Adrenal gland (tissue), 12 donors: ENCODE measurements around the gene POMGNT1. TPM values are rescaled to one million over a fixed set of nuclear protein-coding genes. Genes with fewer than 3 reads are reported as not detected.

ENCODE experiments used
- DNase-seq, 7 donors: peaks; one replicate each; pipeline ENCODE4 v3.0.0-alpha.2; 2019 to 2020
- H3K27ac ChIP-seq, 5 donors: fragments of 200-600 bp; sonication (generic) in 4 of 5; 1 replicate in 3 of 5; 2 replicates in 2 of 5; pipeline versions ENCODE4 v1.5.1 to v1.8.0; 2016 to 2020; ENCODE audit warnings: mild to moderate bottlenecking in 1 of 5
- H3K27me3 ChIP-seq: fragments of 200-600 bp; 2 replicates; pipeline ENCODE4 v1.8.0; 2021
- H3K36me3 ChIP-seq, 2 donors: fragments of 200-600 bp; replicated peaks in 1 of 2; 1 replicate in 1 of 2; 2 replicates in 1 of 2; pipeline versions ENCODE4 v1.5.1 to v1.8.0; 2018 to 2022
- H3K4me1 ChIP-seq, 2 donors: fragments of 200-600 bp; replicated peaks in 1 of 2; 1 replicate in 1 of 2; 2 replicates in 1 of 2; pipeline versions ENCODE4 v1.5.1 to v1.8.0; 2018 to 2021
- H3K4me3 ChIP-seq, 4 donors: fragments of 200-600 bp; sonication (generic) in 3 of 4; one replicate each; pipeline ENCODE4 v1.5.1; 2016 to 2018
- H3K9me3 ChIP-seq, 3 donors: fragments of 200-600 bp; sonication (generic) in 1 of 3; replicated peaks in 1 of 3; 1 replicate in 2 of 3; 2 replicates in 1 of 3; pipeline versions ENCODE4 v1.5.1 to v1.8.0; 2016 to 2021
- POLR2A ChIP-seq, 2 donors: fragments of 450-650 bp; IDR thresholded peaks; one replicate each; pipeline ENCODE4 v1.6.1; 2017; ENCODE audit warnings: antibody characterized with exemption in 2 of 2, mild to moderate bottlenecking in 2 of 2, moderate library complexity in 1 of 2
- WGBS, 4 donors: extraction: QIAGEN DNeasy Blood & Tissue Kit in 2 of 4; methylation state at CpG; one replicate each; pipeline versions ENCODE4 v1.1.5 to v1.1.7; 2013 to 2017; 5-methylcytosine and 5-hydroxymethylcytosine counted together
- intact Hi-C, 2 donors: fragments of 100-400 bp; cut with DNase I; formaldehyde crosslinking; loops; one replicate each; pipeline versions ENCODE4 v1.14.1 to v1.15.0; 2022 to 2023
- polyA plus RNA-seq, 3 donors: library from polyadenylated mRNA; stranded (reverse); fragments of 200-250 nt in 2 of 3; fragments of 350-450 nt in 1 of 3; fragmentation: Illumina TruSeq in 1 of 3; extraction: RNeasy Lipid Tissue Mini Kit (QIAGEN cat#74804) in 1 of 3; gene quantifications; one replicate each; pipeline ENCODE4 v1.2.3, GENCODE V29; 2013 to 2014
- total RNA-seq, 9 donors: library from RNA; depleted of rRNA in 4 of 9; stranded (reverse); fragments of >200 nt in 4 of 9; fragments of 120-200 nt in 1 of 9; fragmentation: NEBNext Ultra II Directional in 1 of 9; extraction: Animal tissue kit (Norgen Biotek cat#: 25700) in 1 of 9; gene quantifications; one replicate each; pipeline versions ENCODE4 v1.1.0 to v1.2.4, GENCODE V29; 2013 to 2023
- TF ChIP-seq, protein P1 (sequence below), 6 experiments: fragments of 450-650 bp in 4 of 6; fragments of 200-600 bp in 2 of 6; sonication (generic) in 1 of 6; IDR thresholded peaks; 1 replicate in 5 of 6; 2 replicates in 1 of 6; pipeline versions ENCODE4 v1.5.1 to v1.8.0; 2016 to 2021; ENCODE audit warnings: antibody characterized with exemption in 6 of 6, mild to moderate bottlenecking in 2 of 6, moderate library complexity in 1 of 6
- donor health status: healthy with polysubstance abuse.
- donor health status: Bipolar disorder and iron deficiency.
- donor health status: DM: yes; HTN: yes; CAD: no.
- donor health status: DM: no; HTN: no; CAD: no.
- donor health status: DM: no; HTN: no; CAD: no.
- donor health status: DM: yes; HTN: yes; CAD: no.

The POMGNT1 gene
- total and polyA plus RNA-seq, 12 donors = 44.6 to 149 (median 84.5) TPM

DNA sequence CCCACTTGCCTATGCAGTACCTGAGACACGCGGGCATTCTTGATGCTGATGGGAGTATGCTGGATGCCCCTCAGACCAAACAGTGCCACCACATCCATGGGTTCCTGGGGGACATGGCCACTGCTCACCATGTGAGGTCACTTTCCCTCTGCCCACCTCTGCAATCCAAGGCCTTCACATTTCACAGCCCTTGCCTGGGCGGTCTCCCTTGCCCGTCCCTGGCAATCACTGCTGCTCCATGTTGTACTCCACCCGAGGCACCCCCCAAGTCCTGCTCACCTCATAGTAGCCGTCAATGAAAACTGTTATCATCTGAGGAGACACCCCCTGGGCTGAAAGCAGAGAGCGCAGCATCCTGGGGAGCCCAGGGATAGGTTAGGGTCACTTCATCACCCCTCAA lies 4.9 kb downstream of the POMGNT1 start:
- intact Hi-C loops = no loop called here
- Histone ChIP-seq H3K9me3 (no peaks in the 10 kb centered on the region), H3K36me3 (peaks cover 0 to 49% of the 10 kb centered on the region in 2 donors), H3K27ac (no peak overlapping the region), H3K4me1 (peaks cover 9 to 27% of the 10 kb centered on the region in 2 donors), H3K27me3 (no peaks in the 10 kb centered on the region), H3K4me3 (no peak overlapping the region)
- DNase-seq = peak in 1 of 7 donors; percentile 10
- WGBS, 4 donors = 91 to 97% (median 96%) methylated on average over 4 to 7 of the region's 7 CpGs
- TF ChIP-seq, protein P1, sequence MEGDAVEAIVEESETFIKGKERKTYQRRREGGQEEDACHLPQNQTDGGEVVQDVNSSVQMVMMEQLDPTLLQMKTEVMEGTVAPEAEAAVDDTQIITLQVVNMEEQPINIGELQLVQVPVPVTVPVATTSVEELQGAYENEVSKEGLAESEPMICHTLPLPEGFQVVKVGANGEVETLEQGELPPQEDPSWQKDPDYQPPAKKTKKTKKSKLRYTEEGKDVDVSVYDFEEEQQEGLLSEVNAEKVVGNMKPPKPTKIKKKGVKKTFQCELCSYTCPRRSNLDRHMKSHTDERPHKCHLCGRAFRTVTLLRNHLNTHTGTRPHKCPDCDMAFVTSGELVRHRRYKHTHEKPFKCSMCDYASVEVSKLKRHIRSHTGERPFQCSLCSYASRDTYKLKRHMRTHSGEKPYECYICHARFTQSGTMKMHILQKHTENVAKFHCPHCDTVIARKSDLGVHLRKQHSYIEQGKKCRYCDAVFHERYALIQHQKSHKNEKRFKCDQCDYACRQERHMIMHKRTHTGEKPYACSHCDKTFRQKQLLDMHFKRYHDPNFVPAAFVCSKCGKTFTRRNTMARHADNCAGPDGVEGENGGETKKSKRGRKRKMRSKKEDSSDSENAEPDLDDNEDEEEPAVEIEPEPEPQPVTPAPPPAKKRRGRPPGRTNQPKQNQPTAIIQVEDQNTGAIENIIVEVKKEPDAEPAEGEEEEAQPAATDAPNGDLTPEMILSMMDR (IDR thresholded peaks at IDR 0.05) = no peak
- no peak for TF ChIP-seq POLR2A (IDR thresholded peaks at IDR 0.05)

DNA sequence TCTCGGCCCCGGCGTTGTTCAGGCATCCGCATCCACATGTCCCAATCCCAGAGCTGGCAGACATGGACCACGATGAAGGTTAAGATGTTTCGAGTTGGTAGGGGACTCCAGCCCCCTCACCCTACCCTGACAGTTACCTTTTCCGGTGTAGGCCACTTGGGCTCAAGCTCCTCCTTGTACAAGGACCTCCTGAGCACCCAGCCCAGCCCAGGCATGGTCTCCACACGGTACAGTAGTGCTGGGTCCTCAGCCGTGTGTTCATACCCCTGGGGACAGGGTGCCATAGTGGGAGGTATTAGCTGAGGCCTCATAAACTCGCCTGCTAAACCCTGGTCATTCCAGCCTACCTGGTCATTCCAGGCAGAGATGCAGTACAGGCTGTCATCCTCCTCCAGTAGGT lies 6.1 kb downstream of the POMGNT1 start:
- TF ChIP-seq, protein P1 (IDR thresholded peaks at IDR 0.05) = no peak
- no peak for TF ChIP-seq POLR2A (IDR thresholded peaks at IDR 0.05)
- Histone ChIP-seq H3K36me3 (peaks cover 0 to 54% of the 10 kb centered on the region in 2 donors), H3K4me1 (peaks cover under 1 to 18% of the 10 kb centered on the region in 2 donors), H3K9me3 (no peaks in the 10 kb centered on the region), H3K27ac (no peak overlapping the region), H3K4me3 (no peak overlapping the region), H3K27me3 (no peaks in the 10 kb centered on the region)
- intact Hi-C loops = no loop called here
- 94 to 100% (median 95%) methylated on average over 1 to 10 of the region's 10 CpGs for WGBS, 4 donors
- no peak for DNase-seq

DNA sequence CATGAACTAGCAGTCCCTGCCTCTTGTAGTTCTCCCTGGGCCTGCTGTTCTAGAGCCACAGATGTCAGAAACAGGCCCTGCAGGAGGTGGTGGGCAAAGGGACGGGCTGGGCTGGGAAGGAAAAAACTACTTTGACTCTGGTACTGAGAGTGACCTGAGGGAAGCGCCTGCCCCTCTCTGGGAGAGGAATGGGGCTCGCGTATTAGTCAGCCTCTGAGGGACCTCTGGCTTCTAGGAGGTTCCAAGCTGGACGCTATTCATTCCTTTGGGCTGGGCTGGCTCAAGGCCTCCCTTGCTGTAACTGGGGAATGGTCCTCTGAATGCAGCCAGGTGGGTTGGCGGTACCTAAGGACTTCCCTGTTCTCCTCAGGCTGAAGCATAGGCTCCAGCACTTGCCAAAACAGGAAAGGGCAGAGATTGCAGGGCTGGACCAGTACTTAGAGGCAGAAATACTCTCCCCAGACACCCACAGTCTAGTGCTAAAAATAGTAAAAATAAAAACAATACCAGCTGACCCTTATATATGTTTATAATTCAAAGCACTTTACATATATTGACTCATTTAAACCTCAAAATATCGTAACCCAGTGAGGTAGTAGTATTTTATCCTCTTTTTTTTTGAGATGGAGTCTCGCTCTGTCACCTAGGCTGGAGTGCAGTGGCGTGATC lies 7.1 kb downstream of the POMGNT1 start:
- Histone ChIP-seq H3K27me3 (no peaks in the 10 kb centered on the region), H3K27ac (no peak overlapping the region), H3K36me3 (peaks cover 0 to 48% of the 10 kb centered on the region in 2 donors), H3K4me3 (no peak overlapping the region), H3K9me3 (no peaks in the 10 kb centered on the region), H3K4me1 (peaks cover 0 to 11% of the 10 kb centered on the region in 2 donors)
- intact Hi-C loops = no loop called here
- DNase-seq = no peak
- WGBS, 4 donors = 89 to 95% (median 92%) methylated on average over 9 of the region's 9 CpGs
- TF ChIP-seq, protein P1 (IDR thresholded peaks at IDR 0.05) = no peak
- TF ChIP-seq POLR2A (IDR thresholded peaks at IDR 0.05) = no peak

DNA sequence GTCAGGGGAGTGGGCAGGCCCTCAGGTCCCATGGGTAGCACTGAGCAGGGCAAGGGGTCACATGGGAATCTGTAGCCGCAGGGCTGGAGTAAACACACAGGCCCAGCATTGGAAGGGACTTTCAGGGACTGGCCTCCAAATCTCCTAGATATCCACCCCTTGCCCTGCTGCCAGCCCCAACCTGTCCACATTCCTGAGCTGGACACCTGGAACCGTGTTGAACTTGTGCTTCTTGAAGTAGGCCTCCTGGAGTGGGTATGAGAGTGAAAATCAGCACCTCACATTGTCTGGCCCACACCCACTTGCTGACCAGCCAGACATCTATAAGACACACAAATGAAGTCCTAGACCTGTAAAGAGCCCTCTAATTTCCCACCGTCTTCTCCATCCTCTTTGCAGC lies 7.7 kb downstream of the POMGNT1 start:
- H3K9me3 ChIP-seq = no peaks in the 10 kb centered on the region
- H3K4me1 ChIP-seq = peaks cover 0 to 11% of the 10 kb centered on the region in 2 donors
- H3K27me3 ChIP-seq = no peaks in the 10 kb centered on the region
- no peak overlapping the region for H3K27ac ChIP-seq
- 82 to 97% (median 93%) methylated on average over 2 to 3 of the region's 3 CpGs for WGBS, 4 donors
- TF ChIP-seq, protein P1 (IDR thresholded peaks at IDR 0.05) = no peak
- TF ChIP-seq POLR2A (IDR thresholded peaks at IDR 0.05) = no peak
- intact Hi-C loops = no loop called here
- H3K4me3 ChIP-seq = no peak overlapping the region
- DNase-seq = no peak
- peaks cover 0 to 48% of the 10 kb centered on the region in 2 donors for H3K36me3 ChIP-seq
